Epidermal melanocyte (primary cell): Measurements from ENCODE around the gene ENTPD5.
A peak's percentile ranks its signal among the peaks of the same experiment; 100 is the strongest.

Source experiments
- DNase-seq: peaks from one replicate; pipeline ENCODE4 v3.0.0; 2011; ENCODE audit warnings: low spot score; ENCODE audit not compliant: insufficient read length

The ENTPD5 gene, protein sequence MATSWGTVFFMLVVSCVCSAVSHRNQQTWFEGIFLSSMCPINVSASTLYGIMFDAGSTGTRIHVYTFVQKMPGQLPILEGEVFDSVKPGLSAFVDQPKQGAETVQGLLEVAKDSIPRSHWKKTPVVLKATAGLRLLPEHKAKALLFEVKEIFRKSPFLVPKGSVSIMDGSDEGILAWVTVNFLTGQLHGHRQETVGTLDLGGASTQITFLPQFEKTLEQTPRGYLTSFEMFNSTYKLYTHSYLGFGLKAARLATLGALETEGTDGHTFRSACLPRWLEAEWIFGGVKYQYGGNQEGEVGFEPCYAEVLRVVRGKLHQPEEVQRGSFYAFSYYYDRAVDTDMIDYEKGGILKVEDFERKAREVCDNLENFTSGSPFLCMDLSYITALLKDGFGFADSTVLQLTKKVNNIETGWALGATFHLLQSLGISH

GRCh38 chr14:74018586-74019407 is at the start of gene ENTPD5, which contains the start of gene BBOF1:
TSS of gene ENTPD5 (minus strand) at chr14:74019288. CDS start at chr14:73988102, 31,186 bp downstream.
TSS of gene BBOF1 (plus strand) at chr14:74019349. CDS start at chr14:74019479, 130 bp downstream.
- DNase-seq, result peak; percentile 93

GRCh38 chr14:74065746-74066575 is 46.9 kb upstream of the ENTPD5 start:
- DNase-seq, result no peak

GRCh38 chr14:74064883-74065282 is 45.8 kb upstream of the ENTPD5 start:
- no peak for DNase-seq

- no peak for DNase-seq
These were observed 45.3 kb upstream of the ENTPD5 start for GRCh38 chr14:74064426-74064825.

DNA sequence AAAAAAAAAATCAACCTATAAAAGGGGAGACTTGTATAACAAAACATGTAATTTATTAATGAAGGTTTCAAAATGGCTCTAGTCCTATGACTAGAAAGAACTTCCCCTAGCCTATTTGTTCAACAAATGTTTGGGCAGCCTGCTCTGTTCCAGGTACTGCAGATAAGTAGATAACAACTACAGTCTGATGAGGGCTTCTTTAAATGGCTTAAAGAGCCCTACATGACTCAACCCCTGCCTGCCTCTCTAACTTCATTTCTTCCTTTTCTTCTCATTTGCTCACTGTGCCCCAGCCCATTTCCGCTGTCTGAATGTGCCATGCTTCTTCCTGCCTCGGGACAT is 43.7 kb upstream of the ENTPD5 start:
- no peak for DNase-seq

DNA sequence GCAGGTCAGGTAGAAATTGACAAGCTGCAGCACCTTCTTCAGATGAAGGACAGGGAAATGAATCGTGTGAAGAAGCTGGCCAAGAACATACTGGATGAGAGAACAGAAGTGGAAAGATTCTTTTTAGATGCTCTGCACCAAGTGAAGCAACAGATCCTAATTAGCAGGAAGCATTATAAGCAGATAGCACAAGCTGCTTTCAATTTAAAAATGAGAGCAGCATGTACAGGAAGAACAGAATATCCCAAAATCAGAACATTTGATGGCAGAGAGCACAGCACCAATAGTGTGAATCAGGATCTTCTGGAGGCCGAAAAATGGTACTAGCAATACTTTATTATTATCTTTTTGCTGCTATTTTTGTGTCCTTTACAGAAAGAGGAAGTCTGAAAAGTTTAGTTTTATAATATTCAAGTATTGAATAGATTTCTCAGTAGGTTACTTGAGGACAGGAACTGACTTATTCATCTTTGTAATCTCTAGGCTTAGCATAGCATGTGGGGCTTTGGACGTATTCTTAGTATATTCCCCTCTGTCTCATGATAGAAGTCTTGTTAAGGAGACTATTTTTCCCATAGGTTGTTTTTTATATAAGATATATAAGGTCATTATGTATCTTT is 30.9 kb upstream of the ENTPD5 start:
- DNase-seq, result no peak

GRCh38 chr14:74048281-74048680 is 29.2 kb upstream of the ENTPD5 start:
- DNase-seq, result no peak

GRCh38 chr14:74045522-74045921 is 26.4 kb upstream of the ENTPD5 start:
- DNase-seq, result no peak

GRCh38 chr14:74042296-74042695 is 23.2 kb upstream of the ENTPD5 start:
- DNase-seq, result no peak

DNA sequence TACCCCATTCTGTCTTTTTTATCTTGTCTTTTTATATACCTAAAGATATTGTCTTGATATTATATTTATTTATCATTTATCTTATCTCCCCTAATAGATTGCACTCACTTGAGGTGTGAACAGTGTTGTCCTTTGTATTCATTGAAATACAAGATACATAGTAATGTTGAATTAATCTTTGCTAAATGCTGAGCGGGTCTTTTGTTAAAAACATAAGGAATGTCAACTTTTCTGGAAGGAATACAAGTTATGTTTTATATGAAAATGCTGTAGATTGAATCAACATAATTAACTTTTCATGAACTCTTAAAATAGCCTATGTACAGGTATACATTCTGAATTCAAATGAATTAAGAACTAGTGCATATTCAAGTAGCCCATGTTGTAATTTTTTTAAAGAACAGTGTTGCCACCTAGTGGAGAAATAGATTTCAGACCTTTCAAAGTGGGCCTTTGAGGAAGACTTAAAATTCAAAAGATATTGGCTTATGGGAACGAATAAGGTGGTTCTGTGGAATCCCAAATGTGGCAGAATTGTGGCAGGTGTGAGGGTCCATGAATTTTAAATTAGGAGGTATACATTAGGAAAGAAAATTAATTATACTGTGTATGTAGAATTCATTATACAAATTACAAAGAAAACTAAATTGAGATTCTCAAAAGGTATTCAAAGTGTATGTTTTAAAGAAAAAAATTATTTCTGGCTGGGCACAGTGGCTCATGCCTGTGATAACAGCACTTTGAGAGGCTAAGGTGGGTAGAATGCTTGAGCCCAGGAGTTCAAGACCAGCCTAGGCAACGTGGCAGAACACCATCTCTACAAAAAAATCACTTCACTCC is 19.2 kb upstream of the ENTPD5 start:
- DNase-seq, result peak; percentile 53

DNA sequence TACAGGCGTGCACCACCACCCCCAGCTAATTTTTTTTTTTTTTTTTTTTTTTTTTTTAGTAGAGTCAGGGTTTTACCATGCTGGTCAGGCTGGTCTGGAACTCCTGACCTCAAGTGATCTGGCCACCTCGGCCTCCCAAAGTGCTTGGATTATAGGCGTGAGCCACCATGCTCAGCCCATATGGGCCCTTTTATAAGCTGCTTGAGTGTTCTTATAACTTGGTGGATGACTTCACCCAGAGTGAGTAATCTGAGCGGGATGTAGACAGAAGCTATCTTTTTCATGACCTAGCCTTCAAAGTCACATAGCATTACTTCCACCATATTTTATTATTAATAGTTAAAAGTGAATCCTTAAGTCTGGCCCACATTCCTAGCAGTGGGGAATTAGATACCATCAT is 16.5 kb upstream of the ENTPD5 start:
- no peak for DNase-seq

DNA sequence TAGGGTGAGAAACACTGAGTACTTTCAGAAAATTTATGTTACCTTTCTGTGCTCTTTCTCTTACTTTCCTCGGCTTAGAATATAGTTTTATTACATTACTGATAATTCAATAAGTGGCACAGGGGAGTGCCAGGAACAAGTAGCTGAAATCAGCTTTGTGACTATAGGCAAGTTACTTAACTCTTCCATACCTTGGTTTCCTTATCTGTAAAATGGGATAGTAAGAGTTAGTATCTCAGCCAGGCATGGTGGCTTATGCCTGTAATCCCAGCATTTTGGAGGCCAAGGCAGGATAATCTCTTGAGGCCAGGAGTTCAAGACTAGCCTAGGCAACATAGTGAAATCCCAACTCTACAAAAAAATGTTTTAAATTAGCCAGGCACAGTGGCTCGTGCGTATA is 15.5 kb upstream of the ENTPD5 start:
- DNase-seq, result no peak

GRCh38 chr14:74029136-74029535 is 10.0 kb upstream of the ENTPD5 start:
- no peak for DNase-seq

- no peak for DNase-seq
These were observed 3.3 kb upstream of the ENTPD5 start for GRCh38 chr14:74022346-74022745.

DNA sequence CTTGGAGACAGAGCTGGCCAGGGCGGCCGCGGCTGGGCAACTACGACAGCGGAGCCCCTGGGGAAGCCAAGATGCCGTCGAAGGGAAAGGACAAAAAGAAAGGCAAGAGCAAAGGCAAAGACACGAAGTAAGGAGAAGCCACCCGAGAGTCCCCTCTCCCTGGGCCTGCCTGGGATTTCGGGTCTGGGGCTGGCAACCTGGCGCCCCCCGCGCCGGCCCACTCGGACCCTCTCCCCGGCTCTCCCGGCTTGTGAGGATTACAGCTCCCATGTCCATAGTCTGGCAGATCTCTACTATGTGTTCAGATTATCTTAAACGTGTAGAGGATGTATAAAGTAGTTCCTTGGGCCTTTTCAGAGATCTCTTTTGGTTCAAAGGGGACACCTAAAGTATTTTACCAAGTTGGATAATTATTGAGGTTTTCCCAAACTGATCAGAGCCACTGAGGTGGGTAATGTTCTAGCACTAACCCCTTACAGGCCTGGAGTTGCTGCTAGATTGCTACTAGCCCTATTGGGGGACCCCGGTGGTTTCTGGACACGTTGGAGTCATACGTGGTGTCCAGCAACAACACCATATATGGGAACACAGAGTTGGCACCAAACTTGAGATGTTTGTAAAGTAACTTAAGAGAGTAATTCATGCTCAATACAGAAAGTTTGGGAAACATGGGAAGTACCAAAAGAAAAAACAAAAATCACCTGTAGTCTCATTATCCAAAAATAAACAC is 485 bp upstream of the ENTPD5 start:
- DNase-seq, result no peak

DNA sequence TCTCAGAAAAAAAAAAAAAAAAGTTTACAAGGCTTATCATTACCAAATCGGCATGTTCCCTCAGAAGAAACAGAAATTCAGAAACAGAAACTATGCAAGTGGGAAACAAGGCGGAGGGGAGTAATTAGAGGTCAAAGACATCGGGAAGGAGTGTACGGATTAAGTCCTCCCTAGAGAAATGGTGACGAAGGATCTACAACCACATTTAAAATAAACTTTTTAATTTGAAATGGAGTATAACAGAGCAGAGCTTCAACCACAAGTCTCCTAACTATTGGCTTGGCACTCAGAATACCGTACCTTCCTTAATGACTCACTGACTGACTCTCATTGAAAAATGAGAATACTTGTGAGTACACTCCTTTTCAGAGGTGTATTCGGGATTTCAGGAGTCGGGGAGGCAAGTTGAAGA is 908 bp downstream of the ENTPD5 start:
- no peak for DNase-seq

GRCh38 chr14:74015963-74016362 is 3.1 kb downstream of the ENTPD5 start:
- DNase-seq, result no peak

- no peak for DNase-seq
These were observed 3.9 kb downstream of the ENTPD5 start for GRCh38 chr14:74015176-74015575.

DNA sequence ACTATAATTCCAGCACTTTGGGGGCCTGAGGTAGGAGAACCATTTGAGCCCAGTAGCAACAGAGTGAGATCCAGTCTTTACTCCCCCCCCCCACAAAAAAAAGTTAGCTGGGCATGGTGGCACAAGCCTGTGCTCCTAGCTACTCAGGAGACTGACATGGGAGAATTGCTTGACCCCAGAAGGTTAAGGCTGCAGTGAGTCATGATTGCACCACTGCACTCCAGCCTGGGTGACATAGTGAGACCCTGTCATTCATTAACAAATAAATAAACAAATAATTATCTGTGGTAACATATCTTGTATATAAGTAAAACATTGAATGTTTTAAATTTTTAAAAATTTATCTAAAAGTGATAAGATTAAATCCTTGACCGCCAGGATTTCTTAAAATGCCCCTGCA is 4.8 kb downstream of the ENTPD5 start:
- no peak for DNase-seq
